Measurements from ENCODE around the gene TICRR.

DNA sequence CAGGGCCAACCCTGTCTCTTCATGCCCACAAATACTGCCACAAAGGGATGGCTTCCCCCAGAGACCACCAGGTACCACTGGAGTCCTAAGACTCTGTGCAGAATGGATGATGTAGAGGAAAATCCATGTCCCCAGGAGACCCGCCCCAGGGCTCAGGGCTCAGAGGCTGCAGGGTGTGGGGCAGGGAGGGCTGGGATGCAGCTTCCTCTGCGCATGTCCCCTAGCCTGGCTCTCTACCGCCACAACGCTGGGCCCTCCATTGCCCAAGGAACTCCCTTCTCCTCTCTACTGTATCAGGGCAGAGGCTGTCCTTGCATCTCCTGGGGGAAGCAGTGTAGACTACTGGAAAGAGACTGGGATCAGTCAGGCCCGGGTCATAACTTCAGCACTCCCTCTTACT is 19.5 kb upstream of the TICRR start:
- TF ChIP-seq SP1 (IDR thresholded peaks at IDR 0.05) (no peak), FOXK2 (IDR thresholded peaks at IDR 0.05) (no peak), SUZ12 (IDR thresholded peaks at IDR 0.05) (no peak), CTBP1 (IDR thresholded peaks at IDR 0.05; ENCODE audit: borderline replicate concordance) (no peak), TARDBP (IDR thresholded peaks at IDR 0.05) (no peak), ELF4 (IDR thresholded peaks at IDR 0.05) (no peak), LEF1 (IDR thresholded peaks at IDR 0.05; ENCODE audit: borderline replicate concordance) (no peak)
- TF ChIP-seq, protein P1, sequence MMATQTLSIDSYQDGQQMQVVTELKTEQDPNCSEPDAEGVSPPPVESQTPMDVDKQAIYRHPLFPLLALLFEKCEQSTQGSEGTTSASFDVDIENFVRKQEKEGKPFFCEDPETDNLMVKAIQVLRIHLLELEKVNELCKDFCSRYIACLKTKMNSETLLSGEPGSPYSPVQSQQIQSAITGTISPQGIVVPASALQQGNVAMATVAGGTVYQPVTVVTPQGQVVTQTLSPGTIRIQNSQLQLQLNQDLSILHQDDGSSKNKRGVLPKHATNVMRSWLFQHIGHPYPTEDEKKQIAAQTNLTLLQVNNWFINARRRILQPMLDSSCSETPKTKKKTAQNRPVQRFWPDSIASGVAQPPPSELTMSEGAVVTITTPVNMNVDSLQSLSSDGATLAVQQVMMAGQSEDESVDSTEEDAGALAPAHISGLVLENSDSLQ (IDR thresholded peaks at IDR 0.05) = no peak
